HTR-8/SVneo (cell line): ENCODE results near the gene CCNB1IP1.
"Not testable (repeated sequence)": the region's sequence is repeated elsewhere in the genome, so short reads cannot be mapped to it uniquely, and the experiment has no call there.

ENCODE experiments used
- DNase-seq: peaks from one replicate; pipeline ENCODE4 v3.0.0; 2011; ENCODE audit warnings: low spot score, mixed read lengths; ENCODE audit not compliant: insufficient read length
- FAIRE-seq: peaks from 2 replicates; lab custom pipeline; 2011; peaks lifted over from hg19 to GRCh38; lab: Jason Lieb, UNC

The CCNB1IP1 gene

DNA sequence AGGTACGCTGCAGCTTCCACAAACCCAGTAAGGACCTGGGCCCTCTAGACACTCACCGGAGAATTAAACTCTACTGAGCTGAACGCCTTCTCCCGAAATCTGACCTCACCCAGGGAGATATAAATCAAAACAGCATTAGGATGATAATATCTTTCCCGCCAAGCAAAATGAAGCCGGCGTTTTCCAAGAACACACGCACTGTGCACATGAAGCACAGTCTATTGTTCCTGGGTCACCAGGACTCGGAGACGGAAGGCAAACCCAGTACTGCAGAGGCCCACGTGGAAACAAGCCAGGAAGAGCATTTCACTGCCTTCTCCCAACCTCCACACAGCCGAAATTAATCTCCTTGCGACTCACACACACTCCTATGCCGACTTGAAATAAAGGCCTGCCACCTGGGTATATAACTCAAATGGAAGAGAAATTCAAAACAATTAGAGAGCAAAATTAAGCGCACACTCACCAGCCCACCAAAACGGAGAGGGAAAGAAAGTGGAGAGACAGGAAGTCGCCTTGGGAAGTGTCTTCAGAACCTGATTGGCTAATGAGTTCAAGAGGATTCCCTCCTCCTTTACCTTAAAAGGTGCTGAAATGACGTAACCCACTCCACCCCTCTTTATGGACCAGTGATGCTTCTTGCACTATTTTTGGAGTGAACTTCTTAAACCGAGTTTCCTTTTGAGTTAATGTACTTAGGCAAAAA, at the start of gene CCNB1IP1:
Gene CCNB1IP1, minus strand, starts transcription at position 492 of the 706 bp plus-strand sequence. CDS start 16,756 bp downstream, outside the sequence.
- DNase-seq: peak; percentile 79
- FAIRE-seq: no peak

GRCh38 chr14:20382526-20382925, 49.4 kb upstream of the CCNB1IP1 start:
- FAIRE-seq (no peak), DNase-seq (no peak)

DNA sequence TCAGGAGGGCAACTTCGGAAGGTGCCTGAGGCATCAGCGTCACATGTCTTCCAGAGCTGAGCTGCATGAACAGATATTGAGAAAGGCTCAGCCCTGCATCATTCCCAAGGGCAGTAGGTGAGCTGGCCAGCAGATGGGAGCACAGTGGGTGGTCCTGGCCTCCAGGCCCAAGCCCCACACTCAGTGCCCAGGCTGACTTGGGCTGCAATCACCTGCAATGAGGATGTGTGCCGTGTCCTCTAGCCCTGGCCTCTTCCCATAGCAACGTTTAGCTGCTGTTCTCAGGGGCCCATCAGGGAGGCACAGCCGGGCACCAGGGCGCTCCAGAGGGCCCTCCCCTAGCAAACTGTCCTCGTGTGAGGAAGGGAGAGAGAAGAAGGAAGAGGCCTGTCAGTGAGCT, 48.3 kb upstream of the CCNB1IP1 start:
- FAIRE-seq (no peak), DNase-seq (no peak)

GRCh38 chr14:20380681-20381080, 47.6 kb upstream of the CCNB1IP1 start:
- no peak for FAIRE-seq
- no peak for DNase-seq

GRCh38 chr14:20379743-20380142, 46.7 kb upstream of the CCNB1IP1 start:
- no peak for DNase-seq
- FAIRE-seq: no peak

- DNase-seq: no peak
- no peak for FAIRE-seq
These were observed 44.1 kb upstream of the CCNB1IP1 start for GRCh38 chr14:20377171-20377570.

- FAIRE-seq: no peak
These were observed 43.1 kb upstream of the CCNB1IP1 start for GRCh38 chr14:20376071-20376588.

DNA sequence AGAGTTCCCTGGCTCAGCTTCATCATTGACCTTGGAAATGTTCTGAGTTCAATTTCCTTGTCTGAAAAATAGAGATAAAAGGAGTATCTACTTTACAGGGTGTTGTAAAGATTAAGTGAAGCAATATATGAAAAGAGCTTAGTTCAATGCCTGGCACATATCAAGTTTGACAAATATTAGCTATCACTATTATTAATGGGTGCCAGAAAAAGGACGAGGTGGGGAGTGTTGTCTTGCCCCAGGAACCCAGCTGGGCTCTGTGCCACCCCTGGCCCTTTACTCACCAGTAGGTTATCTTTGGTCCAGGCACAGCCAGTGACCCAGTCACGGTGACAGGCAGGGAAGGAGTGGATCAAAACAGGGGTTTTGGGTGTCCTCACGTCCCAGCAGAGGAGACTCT, 42.4 kb upstream of the CCNB1IP1 start:
- FAIRE-seq (no peak), DNase-seq (no peak)

More at GRCh38 chr14:20376071-20376588, 43.1 kb upstream of the CCNB1IP1 start:
- no peak for DNase-seq

GRCh38 chr14:20372796-20373195, 39.7 kb upstream of the CCNB1IP1 start:
- FAIRE-seq (no peak), DNase-seq (no peak)

GRCh38 chr14:20365928-20366327, 32.8 kb upstream of the CCNB1IP1 start:
- FAIRE-seq: no peak
- no peak for DNase-seq

DNA sequence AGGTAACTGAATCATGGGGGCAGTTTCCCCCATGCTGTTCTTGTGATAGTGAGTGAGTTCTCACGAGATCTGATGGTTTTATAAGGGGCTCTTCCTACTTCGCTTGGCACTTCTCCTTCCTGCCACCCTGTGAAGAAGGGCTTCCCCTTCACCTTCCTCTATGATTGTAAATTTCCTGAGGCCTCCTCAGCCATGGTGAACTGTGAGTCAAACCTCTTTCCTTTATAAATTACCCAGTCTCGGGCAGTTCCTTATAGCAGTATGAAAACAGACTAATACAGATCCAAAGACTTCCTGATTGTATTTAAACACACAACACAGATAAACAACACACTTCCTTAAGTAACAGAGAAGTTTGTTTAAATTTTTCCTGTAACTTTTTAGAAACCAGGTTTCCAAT, 25.4 kb upstream of the CCNB1IP1 start:
- DNase-seq, FAIRE-seq: not testable (repeated sequence)

- DNase-seq (no peak), FAIRE-seq (no peak)
These were observed 23.3 kb upstream of the CCNB1IP1 start for GRCh38 chr14:20356422-20356821.

DNA sequence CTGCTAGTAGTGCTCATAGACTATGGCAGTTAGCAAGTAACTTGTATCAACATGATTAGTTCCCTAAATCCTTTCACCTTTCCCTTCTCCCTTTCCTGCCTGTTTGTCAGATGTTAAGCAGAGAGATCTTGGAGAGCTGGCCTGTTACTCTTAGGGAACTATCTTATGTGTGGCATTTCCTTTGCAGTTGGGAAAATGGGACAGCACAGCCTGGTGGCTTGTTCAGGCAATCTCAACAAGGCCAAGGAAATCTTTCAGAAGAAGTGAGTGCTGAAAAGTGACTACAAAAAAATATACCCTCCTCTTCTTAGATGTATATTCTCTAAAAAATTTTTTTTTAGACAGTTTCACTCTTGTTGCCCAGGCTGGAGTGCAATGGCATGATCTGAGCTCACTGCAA, 17.8 kb upstream of the CCNB1IP1 start:
- DNase-seq (no peak), FAIRE-seq (no peak)

DNA sequence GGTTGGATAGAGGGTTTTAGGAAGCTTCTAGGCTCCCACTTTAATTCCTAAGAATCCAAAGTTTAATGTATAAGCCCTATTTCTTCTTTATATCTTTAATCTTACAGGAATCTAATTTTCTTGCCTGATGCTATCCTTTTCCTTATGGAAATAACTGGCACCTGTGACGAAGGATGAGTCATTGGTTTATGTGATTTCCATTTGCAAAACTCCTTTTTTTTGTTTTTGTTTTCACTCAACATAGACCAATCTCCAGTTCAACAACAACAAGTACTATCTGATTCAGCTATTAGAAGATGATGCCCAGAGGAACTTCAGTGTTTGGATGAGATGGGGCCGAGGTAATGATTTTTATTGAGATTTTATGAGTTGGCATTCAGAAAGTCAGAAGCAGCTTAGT, 17.2 kb upstream of the CCNB1IP1 start:
- FAIRE-seq (no peak), DNase-seq (no peak)

GRCh38 chr14:20347747-20348146, 14.7 kb upstream of the CCNB1IP1 start:
- FAIRE-seq (no peak), DNase-seq (no peak)

DNA sequence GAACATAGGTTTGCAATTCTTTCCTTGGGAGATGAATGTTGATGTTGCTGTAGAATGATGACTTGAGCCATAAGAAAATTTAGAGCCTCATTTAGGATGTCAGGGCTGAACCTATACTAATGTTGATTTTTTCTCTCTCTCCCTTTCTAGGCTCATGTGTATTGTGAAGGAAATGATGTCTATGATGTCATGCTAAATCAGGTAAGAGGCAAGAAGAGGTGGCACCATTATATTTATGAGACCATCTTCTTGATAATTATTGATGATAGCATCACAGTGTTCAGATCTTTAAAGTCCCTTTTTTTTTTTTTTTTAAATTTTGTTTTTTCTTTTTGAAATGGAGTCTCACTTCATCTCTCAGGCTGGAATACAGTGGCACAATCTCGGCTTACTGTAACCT, 13.6 kb upstream of the CCNB1IP1 start:
- DNase-seq (no peak), FAIRE-seq (no peak)

GRCh38 chr14:20345366-20345765, 12.3 kb upstream of the CCNB1IP1 start:
- no peak for FAIRE-seq
- no peak for DNase-seq

- DNase-seq (no peak), FAIRE-seq (no peak)
These were observed 10.8 kb upstream of the CCNB1IP1 start for GRCh38 chr14:20343862-20344220.

DNA sequence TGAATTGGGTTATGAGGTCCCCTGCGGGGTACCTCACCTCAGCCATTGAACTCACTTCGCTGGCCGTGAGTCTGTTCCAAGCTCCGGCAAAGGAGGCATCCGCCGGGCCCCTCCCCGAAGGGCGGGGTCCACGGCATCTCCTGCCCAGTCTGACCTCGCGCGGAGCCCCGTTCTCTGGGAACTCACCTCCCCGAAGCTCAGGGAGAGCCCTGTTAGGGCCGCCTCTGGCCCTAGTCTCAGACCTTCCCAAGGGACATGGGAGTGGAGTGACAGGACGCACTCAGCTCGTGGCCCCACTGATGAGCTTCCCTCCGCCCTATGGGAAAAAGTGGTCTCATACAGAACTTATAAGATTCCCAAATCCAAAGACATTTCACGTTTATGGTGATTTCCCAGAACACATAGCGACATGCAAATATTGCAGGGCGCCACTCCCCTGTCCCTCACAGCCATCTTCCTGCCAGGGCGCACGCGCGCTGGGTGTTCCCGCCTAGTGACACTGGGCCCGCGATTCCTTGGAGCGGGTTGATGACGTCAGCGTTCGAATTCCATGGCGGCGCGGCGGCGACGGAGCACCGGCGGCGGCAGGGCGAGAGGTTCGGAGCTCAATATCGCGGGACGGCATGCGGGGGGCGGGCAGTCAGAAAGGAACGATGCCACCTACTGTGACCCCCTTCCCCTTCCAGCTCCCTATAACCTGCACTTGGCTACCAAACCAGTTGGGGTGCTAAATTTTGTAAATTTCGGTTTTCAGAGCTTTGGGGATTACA, 10.2 kb upstream of the CCNB1IP1 start, which contains the start of gene PARP2:
Gene PARP2, plus strand, starts transcription at position 544 of the 770 bp plus-strand sequence. Its CDS starts 7 bp downstream, at position 551.
- FAIRE-seq: peak; percentile 92
- DNase-seq: peak; percentile 88

- FAIRE-seq: no peak
- no peak for DNase-seq
These were observed 8.6 kb upstream of the CCNB1IP1 start for GRCh38 chr14:20341646-20342045.

GRCh38 chr14:20341032-20341431, 8.0 kb upstream of the CCNB1IP1 start:
- FAIRE-seq, DNase-seq: not testable (repeated sequence)
